Measurements from ENCODE around the gene C11orf52. TPM values are rescaled to one million over a fixed set of nuclear protein-coding genes. Genes with fewer than 3 reads are reported as not detected.

Gene C11orf52
- total and polyA plus RNA-seq, 2 of the 4 experiments (the other 2 are of a cell fraction) = 0.90 to 1.1 TPM

DNA sequence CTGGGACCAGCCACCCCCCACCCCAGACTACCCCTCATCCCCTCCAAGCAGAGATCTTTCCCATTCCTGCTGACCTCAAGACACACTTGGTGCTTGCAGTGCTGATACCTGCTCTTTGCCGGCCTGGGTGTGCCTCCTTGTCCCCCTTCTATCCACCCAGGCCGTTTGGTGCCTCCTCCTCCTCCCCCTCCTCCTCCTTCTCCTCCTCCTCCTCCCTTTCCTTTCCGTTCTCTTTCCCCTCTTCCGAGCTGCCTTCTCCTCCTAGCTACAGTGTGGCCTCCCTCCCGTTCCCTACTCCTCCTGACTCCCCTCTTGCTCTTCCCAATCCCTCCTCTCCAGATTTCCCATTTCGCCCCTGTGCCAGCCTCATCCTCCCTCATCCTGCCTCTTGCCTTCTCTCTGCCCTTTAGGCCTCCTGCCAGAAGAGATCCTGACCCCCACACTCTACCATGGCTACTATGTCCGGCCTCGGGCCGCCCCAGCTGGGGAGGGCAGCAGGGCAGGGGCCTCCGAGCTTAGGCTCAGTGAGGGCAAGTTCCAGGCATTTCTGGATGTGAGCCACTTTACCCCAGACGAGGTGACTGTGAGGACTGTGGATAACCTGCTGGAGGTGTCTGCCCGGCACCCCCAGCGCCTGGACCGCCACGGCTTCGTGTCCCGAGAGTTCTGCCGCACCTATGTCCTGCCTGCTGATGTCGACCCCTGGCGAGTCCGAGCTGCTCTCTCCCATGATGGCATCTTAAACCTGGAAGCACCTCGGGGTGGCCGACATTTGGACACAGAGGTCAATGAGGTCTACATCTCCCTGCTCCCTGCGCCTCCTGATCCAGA lies 5.5 kb upstream of the C11orf52 start:
- no TSS peak for BruUV-seq (replicated peaks)
- Histone ChIP-seq H3K23ac (ENCODE audit: low read depth, low read length) (peak overlapping the region; percentile 76; the same call in 1 of the 2 replicates), H3K9me3 (ENCODE audit: control insufficient read depth, insufficient read depth, low read length) (no peaks in the 10 kb centered on the region), H3K18ac (ENCODE audit: low read depth, low read length) (peak overlapping the region; percentile 72), H3K79me1 (ENCODE audit: low read depth in 1 of 2, low read length in 2 of 2) (peaks cover 0 to 15% of the 10 kb centered on the region in 2 experiments; a peak in 2 of 4 replicates), H3K4me3 (ENCODE audit: insufficient read depth, low read depth, low read length) (no peak overlapping the region), H4K5ac (ENCODE audit: low read depth, low read length) (peak overlapping the region; percentile 95), H3K4ac (ENCODE audit: low read depth, low read length) (peak overlapping the region; percentile 94), H3K56ac (ENCODE audit: extremely low read depth, insufficient read depth, low read length) (no peak overlapping the region; the same call in 1 of the 2 replicates), H2AK9ac (replicated peaks; ENCODE audit: low read depth, low read length, poor library complexity) (peak overlapping the region; percentile 80), H3K9ac (ENCODE audit: low read depth, low read length) (peak overlapping the region; percentile 39), H2AK5ac (ENCODE audit: low read depth, low read length) (peak overlapping the region; percentile 94), H2BK5ac (ENCODE audit: low read depth, low read length, poor library complexity, severe bottlenecking) (peak overlapping the region; percentile 65), H3K36me3 (ENCODE audit: control insufficient read depth, insufficient read depth, low read length) (no peaks in the 10 kb centered on the region), H3K9me1 (ENCODE audit: insufficient read depth, low read length) (peaks cover 18% of the 10 kb centered on the region), H3K4me2 (ENCODE audit: low read depth, low read length) (peak overlapping the region; percentile 43; the same call in 1 of the 2 replicates), H2BK120ac (ENCODE audit: low read depth, low read length) (peak overlapping the region; percentile 90), H2BK15ac (ENCODE audit: low read depth, low read length) (peak overlapping the region; percentile 95; the same call in 2 of the 3 replicates), H3K27ac (ENCODE audit: insufficient read depth, low read length) (peak overlapping the region; percentile 78), H3K4me1 (ENCODE audit: control insufficient read depth, insufficient read depth, low read length) (peaks cover 36% of the 10 kb centered on the region), H3K14ac (replicated peaks; ENCODE audit: low read depth, low read length) (peak overlapping the region; percentile 75), H2BK20ac (ENCODE audit: low read depth, low read length) (peak overlapping the region; percentile 81), H4K91ac (ENCODE audit: insufficient read depth, low read depth, low read length) (peak overlapping the region; percentile 92), H2AFZ (replicated peaks; ENCODE audit: low read length, poor library complexity) (peak overlapping the region; percentile 88), H3K27me3 (ENCODE audit: control insufficient read depth, insufficient read depth, low read length) (no peaks in the 10 kb centered on the region), H4K8ac (ENCODE audit: low read depth in 2 of 2, low read length in 2 of 2) (peak overlapping the region; percentile 93 to 95; a peak in 3 of 4 replicates), H4K20me1 (ENCODE audit: insufficient read depth, low read length) (no peaks in the 10 kb centered on the region)
- in situ Hi-C loops (cut with MboI; ENCODE audit: low sequenced_read_pairs) = no loop called here
- TF ChIP-seq MAFK (IDR thresholded peaks at IDR 0.05; ENCODE audit: low read depth, low read length) (no peak), RAD21 (IDR thresholded peaks at IDR 0.05; ENCODE audit: low read length) (no peak), FOS (IDR thresholded peaks at IDR 0.05; ENCODE audit: low read depth, low read length) (no peak), RFX5 (IDR thresholded peaks at IDR 0.05; ENCODE audit: low read depth, low read length) (no peak), POLR2A (IDR thresholded peaks at IDR 0.05; ENCODE audit: low read depth, low read length) (no peak), SMC3 (IDR thresholded peaks at IDR 0.05; ENCODE audit: low read depth, low read length) (no peak), MXI1 (IDR thresholded peaks at IDR 0.05; ENCODE audit: borderline replicate concordance, low read depth, low read length) (no peak), RCOR1 (IDR thresholded peaks at IDR 0.05; ENCODE audit: insufficient replicate concordance, low read length) (no peak), MAZ (IDR thresholded peaks at IDR 0.05; ENCODE audit: borderline replicate concordance, low read depth, low read length) (no peak), BHLHE40 (IDR thresholded peaks at IDR 0.05; ENCODE audit: low read depth, low read length) (no peak)
- TF ChIP-seq, protein P1, sequence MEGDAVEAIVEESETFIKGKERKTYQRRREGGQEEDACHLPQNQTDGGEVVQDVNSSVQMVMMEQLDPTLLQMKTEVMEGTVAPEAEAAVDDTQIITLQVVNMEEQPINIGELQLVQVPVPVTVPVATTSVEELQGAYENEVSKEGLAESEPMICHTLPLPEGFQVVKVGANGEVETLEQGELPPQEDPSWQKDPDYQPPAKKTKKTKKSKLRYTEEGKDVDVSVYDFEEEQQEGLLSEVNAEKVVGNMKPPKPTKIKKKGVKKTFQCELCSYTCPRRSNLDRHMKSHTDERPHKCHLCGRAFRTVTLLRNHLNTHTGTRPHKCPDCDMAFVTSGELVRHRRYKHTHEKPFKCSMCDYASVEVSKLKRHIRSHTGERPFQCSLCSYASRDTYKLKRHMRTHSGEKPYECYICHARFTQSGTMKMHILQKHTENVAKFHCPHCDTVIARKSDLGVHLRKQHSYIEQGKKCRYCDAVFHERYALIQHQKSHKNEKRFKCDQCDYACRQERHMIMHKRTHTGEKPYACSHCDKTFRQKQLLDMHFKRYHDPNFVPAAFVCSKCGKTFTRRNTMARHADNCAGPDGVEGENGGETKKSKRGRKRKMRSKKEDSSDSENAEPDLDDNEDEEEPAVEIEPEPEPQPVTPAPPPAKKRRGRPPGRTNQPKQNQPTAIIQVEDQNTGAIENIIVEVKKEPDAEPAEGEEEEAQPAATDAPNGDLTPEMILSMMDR (conservative IDR thresholded peaks at IDR 0.05; ENCODE audit: low read depth, low read length) = no peak
- TF ChIP-seq, protein P2, sequence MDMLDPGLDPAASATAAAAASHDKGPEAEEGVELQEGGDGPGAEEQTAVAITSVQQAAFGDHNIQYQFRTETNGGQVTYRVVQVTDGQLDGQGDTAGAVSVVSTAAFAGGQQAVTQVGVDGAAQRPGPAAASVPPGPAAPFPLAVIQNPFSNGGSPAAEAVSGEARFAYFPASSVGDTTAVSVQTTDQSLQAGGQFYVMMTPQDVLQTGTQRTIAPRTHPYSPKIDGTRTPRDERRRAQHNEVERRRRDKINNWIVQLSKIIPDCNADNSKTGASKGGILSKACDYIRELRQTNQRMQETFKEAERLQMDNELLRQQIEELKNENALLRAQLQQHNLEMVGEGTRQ (IDR thresholded peaks at IDR 0.05; ENCODE audit: low read depth, low read length) = no peak
- TF ChIP-seq, protein P3, sequence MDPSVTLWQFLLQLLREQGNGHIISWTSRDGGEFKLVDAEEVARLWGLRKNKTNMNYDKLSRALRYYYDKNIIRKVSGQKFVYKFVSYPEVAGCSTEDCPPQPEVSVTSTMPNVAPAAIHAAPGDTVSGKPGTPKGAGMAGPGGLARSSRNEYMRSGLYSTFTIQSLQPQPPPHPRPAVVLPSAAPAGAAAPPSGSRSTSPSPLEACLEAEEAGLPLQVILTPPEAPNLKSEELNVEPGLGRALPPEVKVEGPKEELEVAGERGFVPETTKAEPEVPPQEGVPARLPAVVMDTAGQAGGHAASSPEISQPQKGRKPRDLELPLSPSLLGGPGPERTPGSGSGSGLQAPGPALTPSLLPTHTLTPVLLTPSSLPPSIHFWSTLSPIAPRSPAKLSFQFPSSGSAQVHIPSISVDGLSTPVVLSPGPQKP (IDR thresholded peaks at IDR 0.05; ENCODE audit: borderline replicate concordance, low read depth, low read length) = no peak
- intact Hi-C loops (cut with micrococcal nuclease) = no loop called here
- ChIA-PET POLR2A (ENCODE audit: unreplicated experiment) (no interaction called here), CTCF (no interaction called here)
- ATAC-seq (ENCODE audit: low read depth) = no peak
- no peak for DNase-seq
- 76% methylated on average over 9 of the region's 24 CpGs; no CpG with 5 or more reads in 1 of the 2 experiments for WGBS, 2 experiments (ENCODE audit: extremely low coverage in 2 of 2, insufficient read length in 1 of 2)
- dilution Hi-C loops (cut with HindIII; ENCODE audit: low sequenced_read_pairs, unreplicated experiment) = no loop called here
